IPS DF 4.7 (cell line): ENCODE data around the gene SMIM14.
"Not testable (repeated sequence)": the region's sequence is repeated elsewhere in the genome, so short reads cannot be mapped to it uniquely, and the experiment has no call there.

Experiments used
- DNase-seq: peaks from one replicate; pipeline ENCODE4 v3.0.0-alpha.2; 2013; ENCODE audit warnings: low spot score; ENCODE audit errors: extremely low read depth

Gene SMIM14

GRCh38 chr4:39638354-39639239, at the start of gene SMIM14:
SMIM14 (minus strand) TSS chr4:39638865; CDS start chr4:39605145, 33,720 bp downstream.
- no peak for DNase-seq

DNA sequence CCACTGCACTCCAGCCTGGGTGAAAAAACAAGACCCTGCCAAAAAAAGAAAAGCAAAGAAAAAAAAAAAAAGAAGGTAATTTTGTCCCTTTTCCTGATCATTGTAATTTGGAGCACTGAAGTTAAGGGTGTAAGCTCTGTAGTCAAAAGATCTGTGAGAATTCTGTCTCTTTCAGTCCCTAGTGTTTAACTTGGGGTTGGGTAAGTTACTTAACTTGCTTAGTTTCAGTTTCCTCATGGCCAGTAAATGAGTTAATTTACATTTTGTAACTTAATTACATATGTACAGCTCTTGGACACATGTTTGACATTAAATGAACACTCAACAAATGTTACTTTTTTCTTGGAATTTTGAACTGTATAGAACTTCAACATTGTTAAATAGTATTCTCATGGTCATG, 48.3 kb upstream of the SMIM14 start:
- no peak for DNase-seq

DNA sequence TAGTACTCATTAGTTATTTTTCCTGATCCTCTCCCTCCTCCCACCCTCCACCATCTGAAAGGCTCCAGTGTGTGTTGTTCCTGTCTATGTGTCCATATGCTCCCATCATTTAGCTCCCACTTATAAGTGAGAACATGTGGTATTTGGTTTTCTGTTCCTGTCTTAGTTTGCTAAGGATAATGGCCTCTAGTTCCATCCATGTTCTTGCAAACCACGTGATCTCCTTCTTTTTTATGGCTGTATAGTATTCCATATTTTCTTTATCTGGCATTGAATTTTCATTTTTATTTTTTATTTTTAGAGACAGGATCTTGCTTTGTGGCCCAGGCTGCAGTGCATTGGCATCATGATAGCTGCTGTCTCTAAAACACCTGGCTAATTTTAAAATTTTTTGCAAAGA, 47.3 kb upstream of the SMIM14 start:
- DNase-seq = no peak

DNA sequence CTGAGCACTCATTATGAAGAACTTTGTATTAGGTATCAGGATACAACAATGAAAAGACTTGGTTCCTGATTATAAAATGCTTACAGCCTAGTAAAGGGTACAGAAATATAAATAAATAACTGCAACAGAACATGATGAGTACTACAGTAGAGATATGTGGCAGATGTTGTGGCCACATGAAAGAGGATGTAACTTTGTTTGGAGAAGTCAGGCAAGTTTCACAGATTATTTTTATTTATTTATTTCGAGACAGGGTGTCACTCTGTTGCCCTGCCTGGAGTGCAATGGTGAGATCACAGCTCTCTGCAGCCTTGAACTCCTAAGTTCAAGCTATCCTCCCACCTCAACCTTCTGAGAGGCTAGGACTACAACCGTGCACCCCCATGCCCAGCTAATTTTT, 43.5 kb upstream of the SMIM14 start:
- DNase-seq = no peak

- not testable (repeated sequence) for DNase-seq
Measured at GRCh38 chr4:39681003-39681402, 42.3 kb upstream of the SMIM14 start.

- not testable (repeated sequence) for DNase-seq
Measured at GRCh38 chr4:39675681-39676080, 37.0 kb upstream of the SMIM14 start.

DNA sequence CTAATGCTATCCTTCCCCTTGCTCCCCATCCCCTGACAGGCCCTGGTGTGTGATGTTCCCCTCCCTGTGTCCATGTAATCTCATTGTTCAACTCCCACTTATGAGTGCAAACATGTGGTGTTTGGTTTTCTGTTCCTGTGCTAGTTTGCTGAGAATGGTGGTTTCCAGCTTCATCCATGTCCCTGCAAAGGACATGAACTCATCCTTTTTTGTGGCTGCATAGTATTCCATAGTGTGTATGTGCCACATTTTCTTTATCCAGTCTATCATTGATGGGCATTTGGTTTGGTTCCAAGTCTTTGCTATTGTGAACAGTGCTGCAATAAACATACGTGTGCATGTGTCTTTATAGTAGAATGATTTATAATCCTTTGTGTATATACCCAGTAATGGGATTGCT, 31.6 kb upstream of the SMIM14 start:
- not testable (repeated sequence) for DNase-seq

GRCh38 chr4:39668887-39669286, 30.2 kb upstream of the SMIM14 start:
- DNase-seq = no peak

DNA sequence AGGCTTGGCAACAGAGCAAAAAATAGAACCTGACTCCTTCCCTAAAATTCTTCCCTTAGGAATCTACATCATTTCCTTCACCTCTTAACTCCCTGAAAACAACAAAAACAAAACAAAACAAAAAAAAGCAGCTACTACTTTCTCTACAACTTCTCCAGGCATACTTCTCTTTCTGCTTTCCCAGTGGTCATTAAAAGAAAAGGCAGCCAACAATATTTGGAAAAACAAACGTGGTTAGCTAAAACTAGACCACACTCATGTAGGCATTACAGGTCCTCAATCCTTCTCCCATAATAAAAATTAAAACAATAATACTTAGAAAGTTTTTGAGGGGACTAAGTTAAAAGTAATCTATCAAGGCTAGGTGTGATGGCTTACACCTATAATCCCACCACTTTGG, 29.0 kb upstream of the SMIM14 start:
- no peak for DNase-seq

DNA sequence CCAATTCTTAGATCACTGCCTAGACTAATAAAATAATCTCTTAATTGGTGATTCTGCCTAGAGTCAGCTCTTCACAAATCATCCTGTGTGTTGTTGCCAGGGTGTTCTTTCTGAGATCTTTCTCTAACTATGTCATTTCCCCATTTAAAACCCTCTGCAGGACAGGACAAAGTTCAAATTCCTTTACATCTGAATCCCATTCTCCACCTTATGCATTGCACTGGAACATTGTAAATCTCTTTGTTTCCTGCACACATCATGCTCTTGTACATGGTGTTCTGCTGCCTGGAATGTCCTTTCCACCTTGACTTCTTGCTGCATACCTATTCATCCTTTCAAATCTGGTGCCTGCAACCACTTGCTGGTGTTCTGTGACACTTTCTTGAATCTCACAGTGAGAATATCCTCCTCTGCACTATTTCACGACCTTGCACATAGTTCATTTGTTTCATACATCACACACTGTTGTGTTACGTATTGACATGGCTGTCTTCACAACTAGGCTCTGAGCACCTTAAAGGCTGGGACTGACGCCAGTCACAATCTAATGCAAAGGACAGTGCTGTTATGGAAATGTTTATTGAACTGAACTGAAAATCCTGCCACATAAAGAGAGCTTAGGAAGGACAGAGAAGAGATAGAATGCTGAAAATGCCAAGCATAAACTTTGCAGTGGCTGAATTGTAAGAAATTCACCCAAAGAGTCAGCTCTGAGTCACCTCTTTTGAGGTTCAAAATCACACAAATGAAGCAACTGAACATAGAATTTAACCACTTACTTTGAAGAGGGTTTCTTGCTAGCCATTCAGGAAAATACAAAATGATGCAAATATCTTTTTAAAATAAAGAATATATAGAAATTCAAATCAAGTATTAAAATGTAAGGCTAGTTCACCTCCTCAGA, 26.4 kb upstream of the SMIM14 start:
- no peak for DNase-seq

DNA sequence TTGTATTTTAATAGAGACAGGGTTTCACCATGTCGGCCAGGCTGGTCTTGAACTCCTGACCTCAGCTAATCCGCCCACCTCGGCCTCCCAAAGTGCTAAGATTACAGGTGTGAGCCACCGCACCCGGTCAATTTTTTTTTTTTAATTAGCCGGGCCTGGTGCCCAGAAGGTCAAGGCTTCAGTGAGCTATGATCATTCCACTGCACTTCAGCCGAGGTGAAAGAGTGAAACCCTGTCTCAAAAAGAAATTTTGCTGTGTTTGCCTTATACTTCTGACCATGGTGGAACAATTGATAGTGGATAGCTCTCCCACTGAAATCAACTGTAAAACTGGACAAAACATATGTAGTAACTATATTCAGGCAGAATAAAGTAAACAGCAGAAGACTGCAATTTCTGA, 24.0 kb upstream of the SMIM14 start:
- no peak for DNase-seq

- no peak for DNase-seq
Measured at GRCh38 chr4:39660757-39661156, 22.1 kb upstream of the SMIM14 start.

DNA sequence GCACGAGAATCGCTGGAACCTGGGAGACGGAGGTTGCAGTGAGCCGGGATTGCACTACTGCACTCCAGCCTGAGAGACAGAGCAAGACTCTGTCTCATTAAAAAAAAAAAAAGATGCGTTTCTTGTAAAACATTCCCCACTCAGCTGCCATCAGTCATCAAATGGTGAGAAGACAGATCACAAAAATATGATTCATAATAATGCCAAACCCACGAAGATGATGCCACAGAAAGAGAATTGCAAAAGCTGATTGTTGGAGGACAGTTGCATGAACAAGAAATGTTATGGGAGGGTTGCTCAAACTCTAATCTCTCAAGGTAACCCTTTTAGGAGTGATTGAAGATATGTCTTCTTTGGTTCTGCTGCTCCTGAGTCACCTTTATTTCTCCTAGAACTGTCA, 21.4 kb upstream of the SMIM14 start:
- no peak for DNase-seq

DNA sequence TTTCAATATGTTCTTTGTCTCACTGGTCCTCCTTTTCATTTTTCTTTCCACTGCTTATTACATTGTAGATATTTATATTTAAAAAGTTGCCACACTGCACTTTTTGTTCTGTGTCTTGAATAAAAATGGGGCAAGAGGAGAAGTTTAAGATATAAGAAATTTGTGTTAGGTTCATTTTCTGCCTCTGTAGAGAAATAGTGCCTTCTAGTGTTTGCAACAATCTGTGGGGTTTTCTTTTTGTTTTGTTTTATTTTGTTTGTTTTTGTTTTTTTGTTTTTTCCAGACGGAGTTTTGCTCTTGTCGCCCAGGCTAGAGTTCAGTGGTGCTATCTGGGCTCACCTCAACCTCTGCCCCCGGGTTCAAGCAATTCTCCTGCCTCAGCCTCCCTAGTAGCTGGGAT, 20.1 kb upstream of the SMIM14 start:
- no peak for DNase-seq

DNA sequence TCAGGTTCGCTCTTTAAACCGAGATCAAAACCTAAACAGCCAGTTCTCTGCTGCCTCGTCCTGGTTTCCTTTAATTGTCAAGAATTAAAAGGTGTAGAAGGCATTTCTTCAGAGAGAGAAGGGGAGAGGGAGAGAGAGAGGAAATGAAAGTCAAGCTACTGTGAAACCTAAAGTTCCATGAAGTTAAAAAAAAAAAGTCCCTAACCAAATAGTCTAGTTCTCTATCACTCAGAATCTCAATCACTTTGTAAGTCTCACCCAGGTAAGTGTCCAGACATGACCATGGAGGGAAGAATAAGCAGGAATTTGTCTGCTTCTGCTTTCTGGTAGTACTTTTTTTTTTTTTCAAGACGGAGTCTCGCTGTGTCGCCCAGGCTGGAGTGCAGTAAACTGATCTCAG, 18.8 kb upstream of the SMIM14 start:
- no peak for DNase-seq

DNA sequence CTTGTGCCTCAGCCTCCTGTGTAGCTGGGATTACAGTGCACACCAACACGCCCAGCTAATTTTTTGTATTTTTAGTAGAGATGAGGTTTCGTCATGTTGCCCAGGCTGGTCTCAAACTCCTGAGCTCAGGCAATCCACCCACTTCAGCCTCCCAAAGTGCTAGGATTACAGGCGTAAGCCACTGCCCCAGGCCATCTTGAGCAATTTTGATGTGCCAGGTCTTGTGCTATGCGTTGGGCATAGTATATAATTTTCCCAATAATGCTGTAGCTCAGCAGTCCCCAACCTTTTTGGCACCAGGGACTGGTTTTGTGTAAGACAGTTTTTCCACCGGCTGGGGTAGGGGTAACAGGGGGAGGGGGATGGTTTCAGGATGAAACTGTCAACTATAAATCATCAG, 18.0 kb upstream of the SMIM14 start:
- DNase-seq = not testable (repeated sequence)

- DNase-seq = no peak
Measured at GRCh38 chr4:39655876-39656275, 17.2 kb upstream of the SMIM14 start.

- no peak for DNase-seq
Measured at GRCh38 chr4:39655211-39655610, 16.5 kb upstream of the SMIM14 start.

DNA sequence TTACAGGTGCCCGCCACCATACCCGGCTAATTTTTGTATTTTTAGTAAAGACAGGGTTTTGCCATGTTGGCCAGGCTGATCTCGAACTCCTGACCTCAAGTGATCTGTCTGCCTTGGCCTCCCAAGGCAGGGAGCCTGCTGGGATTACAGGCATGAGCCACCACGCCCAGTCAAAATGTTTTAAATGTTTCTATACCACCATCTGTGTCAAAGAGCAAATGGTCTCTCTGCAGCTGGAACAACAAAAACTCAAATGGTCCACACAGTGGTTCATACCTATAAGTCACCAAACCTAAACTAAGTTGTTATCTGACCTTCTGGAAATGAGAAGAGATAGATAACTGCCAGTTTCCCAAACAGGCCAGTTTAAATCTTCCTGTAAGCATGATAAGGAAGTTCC, 12.9 kb upstream of the SMIM14 start:
- not testable (repeated sequence) for DNase-seq

GRCh38 chr4:39649639-39650265, 11.1 kb upstream of the SMIM14 start:
- DNase-seq = no peak

GRCh38 chr4:39648827-39649558, 10.3 kb upstream of the SMIM14 start:
- DNase-seq = no peak
